Lung (tissue), 12 donors: ENCODE results near the gene SUMO4. TPM values are rescaled to one million over a fixed set of nuclear protein-coding genes. Genes with fewer than 3 reads are reported as not detected.

Experiments
- ATAC-seq: fragments of 200-7000 bp; cut with Tn5 transposase; one replicate; pipeline ENCODE4 v1.9.1; 2020; ENCODE audit warnings: moderate number of reproducible peaks; ENCODE audit not compliant: insufficient read depth, low FRiP score
- DNase-seq, 3 donors: peaks; one replicate each; pipeline ENCODE4 v3.0.0-alpha.2; 2013 to 2017
- H3K27ac ChIP-seq, 2 donors: one replicate each; pipeline ENCODE4 v1.5.1; 2013; ENCODE audit warnings: mild to moderate bottlenecking in 2 of 2, moderate library complexity in 2 of 2, control low read depth in 1 of 2, inconsistent platforms in 1 of 2, low read depth in 1 of 2, low read length in 1 of 2
- H3K27me3 ChIP-seq, 3 donors: one replicate each; pipeline ENCODE4 v1.5.1; 2013; ENCODE audit warnings: low read length in 2 of 3; ENCODE audit not compliant: control insufficient read depth in 3 of 3, insufficient read depth in 3 of 3
- H3K36me3 ChIP-seq, 4 donors: one replicate each; pipeline ENCODE4 v1.5.1; 2013; ENCODE audit warnings: low read length in 4 of 4, mild to moderate bottlenecking in 1 of 4, moderate library complexity in 1 of 4; ENCODE audit not compliant: control insufficient read depth in 4 of 4, insufficient read depth in 4 of 4
- H3K4me1 ChIP-seq, 5 donors: one replicate each; pipeline ENCODE4 v1.5.1; 2013; ENCODE audit warnings: low read length in 5 of 5, mild to moderate bottlenecking in 2 of 5, moderate library complexity in 1 of 5; ENCODE audit not compliant: control insufficient read depth in 5 of 5, insufficient read depth in 5 of 5
- H3K4me3 ChIP-seq: one replicate; pipeline ENCODE4 v1.5.1; 2013; ENCODE audit warnings: mild to moderate bottlenecking, control low read depth, moderate library complexity
- H3K9ac ChIP-seq, 2 donors: one replicate each; pipeline ENCODE4 v1.5.1; 2013; ENCODE audit warnings: low read length in 2 of 2, control low read depth in 1 of 2; ENCODE audit not compliant: insufficient read depth in 1 of 2
- H3K9me3 ChIP-seq, 4 donors: one replicate each; pipeline ENCODE4 v1.5.1; 2013; ENCODE audit warnings: low read length in 3 of 4, mild to moderate bottlenecking in 1 of 4, moderate library complexity in 1 of 4; ENCODE audit not compliant: control insufficient read depth in 4 of 4, insufficient read depth in 3 of 4
- WGBS, 2 donors: extraction: QIAGEN DNeasy Blood & Tissue Kit; methylation state at CpG; one replicate each; pipeline ENCODE4 v1.1.7; 2013; 5-methylcytosine and 5-hydroxymethylcytosine counted together
- polyA plus RNA-seq, 2 donors: library from polyadenylated mRNA; stranded (reverse); fragments of 200-250 nt; gene quantifications; one replicate each; pipeline ENCODE4 v1.2.1, GENCODE V29; 2013
- total RNA-seq, 2 donors: library from RNA; depleted of rRNA in 1 of 2; stranded (reverse); fragments of >200 nt in 1 of 2; gene quantifications; one replicate each; pipeline ENCODE4 v1.2.1, GENCODE V29; 2014 to 2021
- TF ChIP-seq, protein P1 (sequence below): IDR thresholded peaks from 2 replicates; pipeline ENCODE4 v1.5.1; 2012; ENCODE audit warnings: mild to moderate bottlenecking; ENCODE audit errors: control extremely low read depth, extremely low read depth
- donor health status: control.
- donor health status: control.
- donor health status: Bipolar disorder and iron deficiency.
- donor health status: healthy.
- donor health status: DM: yes; HTN: yes; CAD: no.

The SUMO4 gene
- total and polyA plus RNA-seq, 4 donors, result 0.11 to 12.9 (median 0.93) TPM

GRCh38 chr6:149384464-149384863 is 15.6 kb upstream of the SUMO4 start:
- ATAC-seq (no peak), DNase-seq (no peak)
- TF ChIP-seq, protein P1, sequence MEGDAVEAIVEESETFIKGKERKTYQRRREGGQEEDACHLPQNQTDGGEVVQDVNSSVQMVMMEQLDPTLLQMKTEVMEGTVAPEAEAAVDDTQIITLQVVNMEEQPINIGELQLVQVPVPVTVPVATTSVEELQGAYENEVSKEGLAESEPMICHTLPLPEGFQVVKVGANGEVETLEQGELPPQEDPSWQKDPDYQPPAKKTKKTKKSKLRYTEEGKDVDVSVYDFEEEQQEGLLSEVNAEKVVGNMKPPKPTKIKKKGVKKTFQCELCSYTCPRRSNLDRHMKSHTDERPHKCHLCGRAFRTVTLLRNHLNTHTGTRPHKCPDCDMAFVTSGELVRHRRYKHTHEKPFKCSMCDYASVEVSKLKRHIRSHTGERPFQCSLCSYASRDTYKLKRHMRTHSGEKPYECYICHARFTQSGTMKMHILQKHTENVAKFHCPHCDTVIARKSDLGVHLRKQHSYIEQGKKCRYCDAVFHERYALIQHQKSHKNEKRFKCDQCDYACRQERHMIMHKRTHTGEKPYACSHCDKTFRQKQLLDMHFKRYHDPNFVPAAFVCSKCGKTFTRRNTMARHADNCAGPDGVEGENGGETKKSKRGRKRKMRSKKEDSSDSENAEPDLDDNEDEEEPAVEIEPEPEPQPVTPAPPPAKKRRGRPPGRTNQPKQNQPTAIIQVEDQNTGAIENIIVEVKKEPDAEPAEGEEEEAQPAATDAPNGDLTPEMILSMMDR, result no peak
- H3K9me3 ChIP-seq, result no peaks in the 10 kb centered on the region
- H3K4me3 ChIP-seq, result no peak overlapping the region
- H3K4me1 ChIP-seq, result peaks cover 0 to 3% (median 0%) of the 10 kb centered on the region in 5 donors
- H3K27me3 ChIP-seq, result no peaks in the 10 kb centered on the region
- no peak overlapping the region for H3K27ac ChIP-seq
- H3K36me3 ChIP-seq, result peaks cover 6 to 13% (median 9%) of the 10 kb centered on the region in 4 donors
- no peak overlapping the region for H3K9ac ChIP-seq

DNA sequence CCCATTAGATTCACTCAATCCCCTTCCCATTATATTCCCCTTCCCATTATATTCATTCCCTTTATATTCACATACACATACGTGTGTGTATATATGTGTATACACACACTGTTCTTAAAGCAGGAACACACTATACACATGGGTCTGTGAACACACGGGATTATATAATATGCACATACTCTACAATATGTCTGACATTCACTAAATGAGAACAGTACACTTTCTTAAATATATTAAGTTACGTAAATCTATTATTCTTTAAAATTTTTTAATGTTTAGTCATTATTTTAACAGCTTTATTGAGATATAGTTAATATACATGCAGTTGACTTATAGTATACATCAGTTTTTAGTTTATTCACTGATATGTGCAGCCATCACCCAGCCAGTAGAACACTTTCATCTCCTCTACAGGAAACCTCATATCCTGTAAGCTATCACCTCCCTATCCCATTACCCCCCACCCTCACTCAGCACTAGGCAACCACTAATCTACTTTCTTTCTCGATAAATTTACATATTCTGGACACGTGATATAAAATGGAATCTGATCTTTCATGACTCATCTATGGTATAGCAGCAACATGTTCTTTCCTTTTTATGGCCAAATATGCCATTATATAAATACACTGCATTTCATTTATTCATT is 13.9 kb upstream of the SUMO4 start:
- Histone ChIP-seq H3K9ac (no peak overlapping the region), H3K4me3 (no peak overlapping the region), H3K4me1 (peaks cover 0 to 3% (median 0%) of the 10 kb centered on the region in 5 donors), H3K27ac (no peak overlapping the region), H3K9me3 (no peaks in the 10 kb centered on the region), H3K36me3 (peaks cover 6 to 10% (median 8%) of the 10 kb centered on the region in 4 donors), H3K27me3 (no peaks in the 10 kb centered on the region)
- TF ChIP-seq, protein P1, result no peak
- ATAC-seq, result no peak
- DNase-seq, result no peak
- WGBS, 2 donors, result 97 to 98% methylated on average over 5 of the region's 5 CpGs

- TF ChIP-seq, protein P1, result no peak
- DNase-seq (peak in 2 of 3 donors; percentile 28 to 33), ATAC-seq (no peak)
- Histone ChIP-seq H3K27ac (no peak overlapping the region), H3K9me3 (no peaks in the 10 kb centered on the region), H3K9ac (no peak overlapping the region), H3K4me3 (no peak overlapping the region), H3K27me3 (no peaks in the 10 kb centered on the region), H3K4me1 (peaks cover 0 to 3% (median 0%) of the 10 kb centered on the region in 5 donors), H3K36me3 (peaks cover 2 to 5% (median 3%) of the 10 kb centered on the region in 4 donors)
- WGBS, 2 donors, result 74 to 83% methylated on average over 1 of the region's 1 CpG
Observed at GRCh38 chr6:149387779-149388512, 12.1 kb upstream of the SUMO4 start.
